BJ (cell line): ENCODE measurements around the gene UBAP2. TPM values are rescaled to one million over a fixed set of nuclear protein-coding genes. Genes with fewer than 3 reads are reported as not detected.

Experiments
- CTCF ChIA-PET: fragments of 350-600 bp; formaldehyde crosslinking; extraction: SDS; loops from one replicate; lab custom pipeline; 2021; ENCODE audit warnings: antibody characterized with exemption, inconsistent platforms; lab: Yijun Ruan, JAX
- POLR2A ChIA-PET: fragments of 300-600 bp; sonication (Branson Sonifier 250); formaldehyde crosslinking; extraction: SDS; loops from one replicate; lab custom pipeline; 2021; ENCODE audit warnings: antibody characterized with exemption; lab: Charles Lee
- DNase-seq: peaks from one replicate; pipeline ENCODE4 v3.0.0-alpha.2; 2011; ENCODE audit warnings: low read depth
- H3K27me3 ChIP-seq: 2 replicates; pipeline ENCODE4 v1.6.0; 2011; ENCODE audit warnings: low read length; ENCODE audit not compliant: control insufficient read depth, insufficient read depth
- H3K36me3 ChIP-seq: 2 replicates; pipeline ENCODE4 v1.5.1; 2011; ENCODE audit warnings: low read length; ENCODE audit not compliant: control insufficient read depth, insufficient read depth
- H3K4me3 ChIP-seq: 2 replicates; pipeline ENCODE4 v1.5.1; 2011; ENCODE audit warnings: low read depth, mild to moderate bottlenecking, control low read depth, low read length
- CTCF ChIP-seq: IDR thresholded peaks from 2 replicates; pipeline ENCODE4 v1.5.1; 2011; ENCODE audit warnings: low read depth, mild to moderate bottlenecking, control low read depth, inconsistent platforms, low read length, moderate library complexity; ENCODE audit not compliant: insufficient read depth
- polyA plus RNA-seq: library from polyadenylated mRNA; depleted of rRNA; stranded (reverse); fragments of >200 nt; gene quantifications from 2 replicates; pipeline ENCODE4 v1.2.3, GENCODE V29; 2011

The UBAP2 gene
- polyA plus RNA-seq, 1 experiment = 18.9 TPM

- Histone ChIP-seq H3K36me3 (peaks cover 17% of the 10 kb centered on the region), H3K4me3 (no peak overlapping the region), H3K27me3 (no peaks in the 10 kb centered on the region)
- POLR2A ChIA-PET = no interaction called here
- no peak for DNase-seq
- CTCF ChIA-PET = interaction anchor here (0.6 to 1.8 kb wide), 3 partner anchors 8 to 104 kb away, joined by 3 to 7 read pairs (median 3); no protein-coding TSS in a partner anchor
- no peak for TF ChIP-seq CTCF
Measured at GRCh38 chr9:33917036-33917435, 131.7 kb downstream of the UBAP2 start.

GRCh38 chr9:33914887-33915628, 133.6 kb downstream of the UBAP2 start:
- Histone ChIP-seq H3K4me3 (no peak overlapping the region), H3K27me3 (no peaks in the 10 kb centered on the region), H3K36me3 (peaks cover 10% of the 10 kb centered on the region)
- ChIA-PET CTCF (interaction anchor here (1.0 to 1.2 kb wide), 2 partner anchors 102 to 176 kb away, joined by 3 to 4 read pairs; no protein-coding TSS in a partner anchor), POLR2A (no interaction called here)
- DNase-seq = no peak
- TF ChIP-seq CTCF = no peak

GRCh38 chr9:33913541-33913940, 135.1 kb downstream of the UBAP2 start:
- ChIA-PET POLR2A (no interaction called here), CTCF (interaction anchor here (1.2 to 1.8 kb wide), 3 partner anchors 8 to 99 kb away, joined by 4 to 11 read pairs (median 5); no protein-coding TSS in a partner anchor)
- DNase-seq = no peak
- Histone ChIP-seq H3K36me3 (peaks cover 7% of the 10 kb centered on the region), H3K27me3 (no peaks in the 10 kb centered on the region), H3K4me3 (no peak overlapping the region)
- TF ChIP-seq CTCF = no peak

- H3K27me3 ChIP-seq = no peaks in the 10 kb centered on the region
- DNase-seq = no peak
- H3K36me3 ChIP-seq = no peaks in the 10 kb centered on the region; the same call in 1 of the 2 replicates
- no peak overlapping the region for H3K4me3 ChIP-seq
- POLR2A ChIA-PET = no interaction called here
- no peak for TF ChIP-seq CTCF
- CTCF ChIA-PET = no interaction called here
Measured at GRCh38 chr9:33908749-33909148, 139.9 kb downstream of the UBAP2 start.

GRCh38 chr9:33908114-33908513, 140.6 kb downstream of the UBAP2 start:
- CTCF ChIA-PET = interaction anchor here (2.5 kb wide), 1 partner anchor 94 kb away, joined by 7 read pairs; no protein-coding TSS in a partner anchor
- Histone ChIP-seq H3K4me3 (no peak overlapping the region), H3K36me3 (no peaks in the 10 kb centered on the region; the same call in 1 of the 2 replicates), H3K27me3 (no peaks in the 10 kb centered on the region)
- no peak for DNase-seq
- no peak for TF ChIP-seq CTCF
- POLR2A ChIA-PET = no interaction called here
